HG02852 (cell line): ENCODE data around the gene NUP37.
A peak's percentile ranks its signal among the peaks of the same experiment; 100 is the strongest.
"Not testable (repeated sequence)": the region's sequence is repeated elsewhere in the genome, so short reads cannot be mapped to it uniquely, and the experiment has no call there.

Source experiments
- ATAC-seq: cut with Tn5 transposase; IDR thresholded peaks from one replicate; pipeline ENCODE4 v1.9.1; 2021; ENCODE audit warnings: mild to moderate bottlenecking, moderate library complexity; ENCODE audit not compliant: unreplicated experiment

Gene NUP37

DNA sequence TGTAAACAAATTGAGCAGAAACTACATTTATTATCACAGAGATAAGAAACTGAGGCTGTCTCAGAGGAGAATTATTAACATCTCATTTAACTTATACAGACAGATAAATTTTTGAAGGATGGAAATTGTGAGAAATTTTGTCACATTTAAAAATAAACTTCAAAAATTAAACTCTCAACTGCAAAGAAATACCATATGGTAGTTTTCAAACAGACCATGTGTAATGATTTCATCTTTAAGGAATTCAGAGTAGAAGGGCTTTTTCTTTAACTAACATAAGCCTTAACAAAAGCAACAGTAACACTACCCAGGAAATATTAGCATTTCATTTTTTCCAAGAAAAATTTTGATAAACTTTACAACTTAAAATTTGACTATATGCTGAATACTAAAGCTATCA is 26.6 kb downstream of the NUP37 start:
- ATAC-seq, result no peak

DNA sequence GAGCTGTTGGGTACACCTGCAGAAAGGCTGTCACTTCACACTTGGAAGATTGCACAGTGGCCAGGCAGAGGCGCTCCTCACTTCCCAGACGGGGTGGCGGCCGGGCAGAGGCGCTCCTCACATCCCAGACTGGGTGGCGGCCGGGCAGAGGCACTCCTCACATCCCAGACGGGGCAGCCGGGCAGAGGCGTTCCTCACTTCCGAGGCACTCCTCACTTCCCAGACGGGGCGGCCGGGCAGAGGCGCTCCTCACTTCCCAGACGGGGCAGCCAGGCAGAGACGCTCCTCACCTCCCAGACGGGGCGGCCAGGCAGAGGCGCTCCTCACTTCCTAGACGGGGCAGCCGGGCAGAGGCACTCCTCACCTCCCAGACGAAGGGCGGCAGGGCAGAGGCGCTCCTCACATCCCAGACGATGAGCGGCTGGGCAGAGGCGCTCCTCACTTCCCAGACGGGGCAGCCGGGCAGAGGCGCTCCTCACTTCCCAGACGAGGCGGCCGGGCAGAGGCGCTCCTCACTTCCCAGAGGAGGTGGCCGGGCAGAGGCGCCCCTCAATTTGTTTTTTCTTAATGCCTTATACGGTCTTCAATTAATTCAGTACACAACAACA is 30.6 kb downstream of the NUP37 start:
- ATAC-seq, result not testable (repeated sequence)

DNA sequence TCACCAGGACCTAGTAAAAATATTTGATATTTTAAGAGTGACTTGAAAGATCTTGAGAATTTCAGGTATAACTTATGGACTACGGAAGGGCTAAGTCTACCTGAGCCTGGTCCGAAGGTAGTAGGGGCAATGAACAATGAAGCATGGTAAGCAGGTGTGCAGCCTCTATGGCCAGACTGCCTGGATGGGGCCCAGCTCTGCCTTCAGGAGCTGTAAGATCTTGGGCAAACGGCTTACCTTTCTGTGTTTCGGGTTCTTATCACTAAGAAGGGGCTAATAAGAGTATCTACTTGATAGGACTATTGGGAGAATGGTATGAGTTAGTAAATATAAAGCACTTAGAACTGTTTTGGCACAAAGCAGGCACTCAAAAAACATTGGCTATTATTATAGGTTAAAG is 39.1 kb downstream of the NUP37 start:
- ATAC-seq, result no peak

DNA sequence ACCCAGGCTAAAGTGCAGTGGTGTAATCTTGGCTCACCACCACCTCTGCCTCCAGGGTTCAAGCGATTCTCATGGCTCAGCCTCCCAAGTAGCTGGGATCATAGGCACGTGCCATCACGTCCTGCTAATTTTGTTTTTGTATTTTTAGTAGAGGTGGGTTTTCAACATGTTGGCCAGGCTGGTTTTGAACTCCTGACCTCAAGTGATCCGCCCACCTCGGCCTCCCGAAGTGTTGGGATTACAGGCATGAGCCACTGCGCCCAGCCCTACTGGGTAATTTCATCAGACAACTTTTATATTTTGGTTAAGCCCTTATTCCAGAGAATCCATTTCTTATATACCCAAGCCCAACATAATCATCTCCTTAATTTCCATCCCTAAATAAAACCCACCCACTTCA is 47.8 kb downstream of the NUP37 start:
- ATAC-seq, result not testable (repeated sequence)

DNA sequence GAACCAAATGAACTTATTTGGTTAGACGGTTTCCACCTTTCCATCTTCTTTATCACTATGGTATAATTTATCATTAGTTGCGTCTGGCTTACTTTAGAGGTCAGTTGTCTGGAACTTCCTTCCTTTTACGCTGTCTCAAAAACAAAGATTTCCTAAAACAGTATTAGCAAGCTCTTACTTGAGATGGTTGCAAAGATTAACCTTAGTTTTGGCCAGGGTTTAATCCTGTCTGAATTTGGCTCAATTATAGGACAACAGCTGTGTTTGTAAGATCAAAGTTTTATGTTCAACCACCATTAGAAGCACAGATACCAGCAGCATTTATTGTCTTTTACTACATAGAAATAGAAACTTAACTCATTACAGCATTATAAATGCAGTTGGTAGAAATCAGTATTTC is 50.2 kb downstream of the NUP37 start:
- ATAC-seq, result no peak

DNA sequence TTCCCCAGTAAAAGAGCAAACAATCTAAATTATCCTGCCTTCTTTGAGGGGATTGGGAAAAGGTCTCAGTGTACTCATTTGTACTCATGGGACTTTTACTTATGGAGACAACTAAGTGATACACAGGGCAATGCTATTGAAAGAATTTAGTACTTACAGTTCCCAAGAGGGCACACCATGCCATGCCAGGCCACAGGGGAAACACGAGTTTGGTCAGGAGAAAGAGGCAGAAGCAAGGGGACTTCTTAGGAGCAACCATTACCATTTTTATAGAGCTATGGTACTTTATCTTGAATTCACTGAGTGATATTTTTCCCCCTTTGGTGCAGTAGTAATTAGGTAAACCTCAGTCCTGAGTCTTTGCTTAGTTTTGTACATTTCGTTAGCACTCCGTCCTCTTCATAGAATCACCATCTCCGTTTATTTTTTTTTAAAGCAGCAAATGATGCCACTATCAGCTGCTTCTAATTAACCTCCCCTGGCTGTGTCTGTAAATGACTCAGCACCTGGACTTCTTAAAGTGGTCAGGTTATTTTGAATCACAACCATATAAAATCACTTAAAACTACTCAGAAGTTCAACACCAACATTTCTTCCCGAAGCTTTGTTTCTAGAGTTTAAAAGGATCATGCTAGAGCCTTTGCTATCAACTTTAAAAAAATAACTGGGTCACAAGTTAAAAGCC is 52.2 kb downstream of the NUP37 start:
- ATAC-seq, result no peak

DNA sequence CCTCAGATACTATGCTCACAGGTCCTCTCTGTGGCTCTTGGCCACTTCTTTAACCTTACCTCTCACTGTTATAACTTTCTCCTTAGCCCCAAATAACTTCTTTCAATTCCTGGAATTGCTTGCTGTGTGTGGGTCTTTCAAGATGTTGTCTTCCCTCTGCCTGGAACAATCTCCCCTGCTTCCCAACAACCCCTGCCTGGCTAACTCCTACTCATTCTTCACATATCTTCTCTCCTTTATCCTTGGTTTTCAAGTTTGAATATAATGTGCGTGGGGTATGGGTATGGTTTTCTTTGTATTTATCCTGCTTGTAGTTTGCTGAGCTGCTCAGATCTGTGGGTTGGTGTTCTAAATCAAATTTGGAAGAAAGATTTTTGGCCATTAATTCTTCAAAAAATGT is 55.4 kb downstream of the NUP37 start:
- no peak for ATAC-seq

DNA sequence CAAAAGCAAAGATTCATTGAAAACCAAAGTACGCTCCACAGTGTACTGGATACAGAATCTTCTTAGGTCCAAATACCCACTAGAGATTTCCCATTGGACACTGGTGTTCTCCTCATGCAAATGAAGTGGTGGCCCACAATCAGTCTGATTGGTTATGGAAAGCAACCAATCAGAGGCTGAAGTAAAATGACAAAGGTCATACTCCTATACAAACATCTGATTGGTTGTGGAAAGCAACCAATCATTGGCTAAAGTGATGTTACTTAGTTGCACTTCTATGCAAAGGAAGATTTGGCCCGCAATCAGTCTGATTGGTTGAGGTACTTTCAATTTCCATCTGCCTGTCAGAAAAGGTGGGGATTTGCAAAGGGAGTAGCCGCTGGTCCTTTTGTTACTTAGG is 56.8 kb downstream of the NUP37 start:
- ATAC-seq, result no peak

DNA sequence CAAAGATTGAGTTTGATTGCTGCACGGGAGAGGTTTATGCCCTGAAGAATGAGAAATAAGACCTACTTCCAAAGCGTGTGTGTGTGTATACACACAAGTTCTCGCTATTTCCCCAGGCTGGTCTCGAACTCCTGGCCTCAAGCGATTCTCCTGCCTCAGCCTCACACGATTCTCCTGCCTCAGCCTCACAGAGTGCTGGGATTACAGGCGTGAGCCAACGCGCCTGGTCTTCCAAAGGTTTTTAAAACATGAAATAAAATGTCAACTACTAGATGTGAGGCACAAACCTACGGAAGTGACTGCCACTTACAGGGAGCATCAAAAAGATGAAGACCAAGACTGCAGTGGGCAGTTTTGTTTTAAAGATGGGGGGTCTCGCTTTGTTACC is 57.5 kb downstream of the NUP37 start:
- no peak for ATAC-seq

DNA sequence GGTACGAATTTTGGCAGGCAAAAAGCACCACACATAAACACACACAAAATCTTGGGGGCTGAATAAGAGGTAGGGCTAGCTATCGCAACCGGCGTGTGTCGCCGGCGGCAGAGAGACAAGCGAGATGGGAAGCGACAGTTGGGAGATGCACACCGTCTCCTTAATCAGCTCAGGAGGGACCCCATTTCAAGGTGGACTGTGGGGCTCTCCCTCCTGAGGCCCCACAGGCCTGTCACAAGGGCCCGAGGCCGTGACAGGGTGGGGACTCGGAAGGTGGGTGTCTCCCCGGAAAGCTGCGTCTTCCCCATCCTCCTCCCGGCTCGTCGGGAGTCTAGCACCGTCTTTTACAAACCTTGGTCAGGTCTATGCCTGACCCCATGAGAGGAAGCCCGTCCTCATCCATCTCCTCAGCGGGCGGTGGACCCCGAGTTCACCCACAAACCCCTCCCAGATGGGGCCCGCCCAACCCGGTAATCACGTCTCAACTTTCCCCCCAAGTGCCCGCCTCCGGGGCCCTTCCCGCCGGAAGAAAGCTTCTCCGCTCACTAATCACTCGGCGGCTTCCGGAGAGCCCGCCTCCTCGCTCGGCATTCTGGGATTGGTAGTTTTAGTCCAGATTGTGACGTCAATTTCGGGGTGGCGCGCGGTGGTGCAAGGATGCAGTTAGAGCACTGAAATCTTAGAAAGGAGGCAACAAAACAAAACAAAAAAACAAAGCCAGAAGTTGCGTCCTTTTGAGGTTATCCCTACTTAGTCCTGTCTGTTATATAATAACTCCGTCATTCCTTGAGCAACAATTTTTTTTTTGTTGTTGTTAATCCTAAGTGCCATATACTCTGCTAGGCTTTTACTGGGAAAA is 58.1 kb downstream of the NUP37 start, which contains the start of gene WASHC3:
Gene WASHC3, minus strand, starts transcription at position 432 of the 859 bp plus-strand sequence. Its CDS starts 29 bp downstream, at position 403.
- peak; percentile 92 for ATAC-seq

DNA sequence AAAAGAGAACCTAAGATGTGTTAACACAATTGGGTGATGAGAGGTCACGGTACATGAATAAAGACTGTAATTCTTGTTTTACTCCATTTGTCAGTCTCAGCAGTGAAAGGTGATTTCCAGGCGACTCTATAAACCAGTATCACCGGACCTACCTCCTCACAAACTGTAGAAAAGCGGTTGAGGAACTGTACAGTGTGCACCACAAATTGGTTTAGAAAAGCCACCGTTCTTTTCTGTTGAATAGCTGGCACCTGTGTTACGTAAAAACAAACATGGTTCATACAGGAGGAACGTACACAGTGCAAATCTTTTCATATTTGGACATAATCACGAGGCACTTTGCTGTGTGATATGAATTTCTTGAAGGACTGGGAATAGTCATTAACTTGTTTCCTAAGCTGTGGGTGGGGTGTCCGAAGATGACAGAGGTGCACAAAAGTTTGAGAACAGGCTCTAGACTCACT is 58.8 kb downstream of the NUP37 start:
- peak; percentile 34 for ATAC-seq

DNA sequence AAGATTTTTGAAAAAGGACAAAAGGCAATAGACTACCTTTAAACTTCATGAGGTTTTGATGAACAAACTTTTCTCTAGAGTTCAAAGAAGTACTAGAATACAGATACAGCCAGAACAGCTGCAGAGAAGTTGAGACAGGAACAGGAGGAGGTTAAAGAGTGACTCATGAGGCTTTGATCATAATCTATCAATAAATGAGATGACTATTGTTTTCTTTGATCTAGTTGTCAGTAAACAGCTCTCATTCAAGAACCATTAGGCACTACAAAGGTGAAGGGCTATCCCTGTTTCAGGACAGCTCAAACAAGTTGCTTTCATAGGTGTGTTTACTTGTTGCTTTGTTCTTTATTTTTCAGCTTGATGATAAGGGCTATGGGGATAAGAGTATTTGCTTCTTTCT is 60.6 kb downstream of the NUP37 start:
- no peak for ATAC-seq

DNA sequence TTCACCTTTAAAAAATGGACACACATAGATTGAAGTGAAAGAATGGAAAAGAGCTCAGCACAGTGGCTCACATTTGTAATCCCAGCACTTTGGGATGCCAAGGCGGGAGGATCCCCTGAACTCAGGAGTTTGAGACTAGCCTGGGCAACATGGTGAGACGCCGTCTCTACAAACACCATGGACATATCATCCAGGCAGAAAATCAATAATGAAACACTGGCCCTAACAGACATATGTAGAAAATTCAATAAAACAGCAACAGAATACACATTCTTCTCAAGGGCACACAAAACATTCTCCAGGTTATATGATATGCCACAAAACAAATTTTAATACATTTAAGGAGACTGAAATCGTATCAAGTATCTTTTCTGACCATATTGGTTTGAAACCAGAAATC is 65.6 kb downstream of the NUP37 start:
- no peak for ATAC-seq

DNA sequence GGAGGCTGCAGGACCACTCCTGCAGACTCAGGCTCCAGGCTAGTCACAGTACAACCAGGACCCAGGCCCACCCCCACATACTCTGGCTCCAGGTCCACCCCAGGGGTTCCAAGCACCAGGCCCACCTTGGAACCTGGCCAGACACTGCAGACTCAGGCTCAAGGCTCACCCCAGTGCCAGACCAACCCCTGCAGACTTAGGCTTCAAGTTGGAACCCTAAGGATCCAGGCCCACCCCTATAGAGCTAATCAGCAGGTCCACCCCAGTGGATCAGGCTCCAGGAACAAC is 66.9 kb downstream of the NUP37 start:
- ATAC-seq, result no peak

DNA sequence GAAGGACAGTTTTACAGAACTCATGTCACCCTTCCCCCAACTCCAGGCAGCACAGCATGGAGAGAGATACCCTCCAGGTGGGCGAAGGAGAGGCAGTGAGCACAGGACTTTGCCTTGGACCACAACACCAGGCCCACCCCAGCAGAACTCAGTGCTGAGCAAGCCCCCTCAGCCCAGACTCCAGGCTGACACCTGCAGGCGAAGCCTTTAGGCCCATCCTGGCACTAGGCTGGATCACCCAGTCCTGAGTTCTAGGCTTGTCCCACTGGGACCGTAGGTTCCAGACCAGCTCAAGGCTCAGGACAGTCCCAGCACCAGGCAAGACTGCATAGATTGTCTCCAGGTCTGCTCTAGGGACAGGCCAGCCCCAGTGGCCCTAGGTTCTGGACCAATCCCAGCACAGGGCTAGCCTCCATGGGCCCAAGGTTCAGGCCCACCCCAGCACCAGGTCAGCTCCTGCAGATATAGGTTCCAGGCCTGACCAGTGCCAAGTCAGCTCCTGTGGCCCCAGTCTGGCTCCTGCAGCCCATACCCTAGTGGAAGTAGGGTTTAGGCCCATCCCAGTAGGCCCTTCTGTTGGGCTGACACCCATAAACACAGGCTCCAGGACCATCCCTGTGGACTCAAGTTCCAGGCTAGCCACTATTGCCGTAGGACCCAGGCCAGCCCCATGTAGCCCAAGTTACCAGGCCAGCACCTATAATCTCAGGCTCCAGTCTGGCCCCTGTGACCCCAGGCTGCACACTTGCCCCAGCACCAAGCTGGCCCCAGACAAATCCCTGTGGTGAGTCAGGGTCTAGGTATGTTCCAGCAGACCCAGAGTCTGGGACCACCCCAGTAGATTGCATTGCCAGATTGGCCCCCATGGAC is 67.5 kb downstream of the NUP37 start:
- ATAC-seq, result no peak

DNA sequence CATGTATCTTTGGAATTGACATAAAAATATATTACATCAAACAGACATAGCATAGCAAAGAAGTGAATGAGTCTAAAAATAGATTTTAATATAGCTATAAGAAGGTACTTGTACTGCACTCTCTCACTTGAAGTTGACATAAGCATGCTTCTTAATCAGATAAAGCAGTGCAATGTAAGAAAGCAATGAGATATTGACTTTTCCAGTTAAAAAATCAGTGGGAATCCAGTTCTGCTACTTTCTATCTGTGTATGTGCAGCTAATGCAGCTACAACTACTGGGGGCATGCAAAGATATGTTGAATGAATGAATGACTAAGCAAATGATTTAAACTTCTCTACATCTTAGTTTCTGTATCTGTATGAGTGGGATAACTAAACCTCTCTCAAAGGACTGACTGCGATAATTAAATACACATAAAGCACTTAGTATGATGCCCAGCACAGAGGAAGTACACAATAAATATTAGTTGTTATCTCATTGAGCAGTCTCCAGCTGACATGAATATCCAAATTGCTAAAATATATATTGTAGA is 68.4 kb downstream of the NUP37 start:
- peak; percentile 58 for ATAC-seq

DNA sequence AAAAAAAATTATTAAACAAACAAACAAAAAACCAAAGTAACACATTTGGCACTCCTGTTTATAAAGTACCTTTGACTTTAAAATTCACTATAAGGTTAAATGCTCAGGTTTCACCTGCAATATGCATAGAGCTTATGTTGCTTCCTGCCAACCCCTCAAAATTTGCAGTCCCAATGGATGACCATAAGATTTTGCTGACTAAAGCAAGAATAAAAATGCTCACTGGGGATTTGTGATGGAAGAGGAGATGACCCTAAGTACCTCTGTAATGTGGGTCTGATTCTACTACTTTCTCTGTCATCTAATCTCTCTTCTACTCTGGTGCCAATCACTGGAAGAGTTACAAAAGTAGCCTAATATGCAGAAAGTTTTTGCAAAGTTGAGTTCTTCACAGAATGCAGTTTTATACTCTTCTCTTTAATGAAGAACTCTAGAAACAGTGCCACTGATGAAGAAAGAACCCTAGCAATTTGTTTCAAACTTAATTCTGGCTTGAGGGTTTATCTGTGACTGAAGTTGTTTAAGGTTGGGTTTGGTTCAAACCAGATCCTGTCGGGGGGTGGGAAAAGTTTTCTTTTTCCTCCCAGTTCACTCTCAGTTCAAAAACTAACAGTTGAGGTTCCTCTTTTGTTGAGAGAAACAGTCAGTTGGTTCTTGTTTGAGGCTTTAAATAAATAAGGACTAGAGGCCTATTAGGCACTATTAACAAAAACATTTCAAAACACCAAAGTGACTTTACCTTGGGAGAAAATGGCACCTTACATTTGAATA is 69.1 kb downstream of the NUP37 start:
- ATAC-seq, result peak; percentile 29

DNA sequence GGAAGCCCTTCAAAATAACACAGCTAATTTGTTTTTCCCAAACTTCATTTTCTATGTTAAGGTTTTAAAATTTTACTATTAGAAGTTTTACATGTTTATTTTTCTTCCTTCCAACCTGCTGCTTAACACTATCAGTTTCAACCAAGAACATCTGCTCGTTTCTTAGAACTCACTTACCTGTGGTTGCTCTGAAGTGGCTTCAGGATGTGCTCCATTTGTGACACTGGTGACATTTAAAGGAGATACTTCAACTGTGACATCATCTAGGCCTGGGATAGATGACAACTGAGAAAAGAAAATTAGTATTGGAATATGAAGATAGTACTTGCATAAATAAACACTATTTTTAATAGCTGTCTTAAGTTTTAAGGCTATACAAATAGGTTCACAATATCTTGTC is 76.0 kb downstream of the NUP37 start:
- peak; percentile 97 for ATAC-seq

DNA sequence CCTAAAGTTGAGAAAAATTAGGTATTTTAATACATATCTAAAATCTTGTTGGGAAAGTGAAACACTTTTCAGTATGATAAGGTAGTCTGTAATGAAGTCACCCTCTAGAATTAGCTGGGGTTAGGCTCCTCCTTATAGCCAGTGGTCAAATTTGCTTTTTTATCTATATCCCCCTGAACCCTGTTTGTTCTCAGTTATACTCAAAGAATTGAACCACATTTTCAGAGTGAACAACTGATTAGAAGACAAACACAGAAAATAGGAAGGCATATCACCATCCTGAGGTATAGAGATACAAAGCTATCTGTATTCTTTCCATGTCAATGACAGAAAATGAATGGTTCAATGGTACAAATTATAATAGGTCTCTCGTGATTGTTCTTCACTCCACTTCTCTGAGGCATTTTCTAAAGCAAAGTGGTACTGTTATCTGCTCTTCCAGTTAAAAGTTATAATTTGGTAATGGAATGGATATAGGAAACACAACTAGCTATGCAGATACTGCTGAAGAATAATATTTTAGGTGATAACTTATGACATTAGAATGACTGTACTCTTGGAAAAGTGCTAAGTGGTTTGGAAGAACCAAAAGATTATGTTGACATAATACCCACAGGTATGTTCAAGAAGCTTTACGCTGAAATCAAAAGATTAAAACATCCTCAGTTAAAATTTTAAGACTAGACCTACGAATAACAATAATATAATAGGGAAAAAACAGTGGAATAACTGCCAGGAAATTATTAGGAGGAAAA is 85.7 kb downstream of the NUP37 start:
- no peak for ATAC-seq
